ENCODE measurements around the gene FCGR2B.
"Not testable (repeated sequence)": the region's sequence is repeated elsewhere in the genome, so short reads cannot be mapped to it uniquely, and the experiment has no call there.

Gene FCGR2B

GRCh38 chr1:161647507-161648360 is 15.2 kb upstream of the FCGR2B start:
- peak; percentile 40 for DNase-seq

DNA sequence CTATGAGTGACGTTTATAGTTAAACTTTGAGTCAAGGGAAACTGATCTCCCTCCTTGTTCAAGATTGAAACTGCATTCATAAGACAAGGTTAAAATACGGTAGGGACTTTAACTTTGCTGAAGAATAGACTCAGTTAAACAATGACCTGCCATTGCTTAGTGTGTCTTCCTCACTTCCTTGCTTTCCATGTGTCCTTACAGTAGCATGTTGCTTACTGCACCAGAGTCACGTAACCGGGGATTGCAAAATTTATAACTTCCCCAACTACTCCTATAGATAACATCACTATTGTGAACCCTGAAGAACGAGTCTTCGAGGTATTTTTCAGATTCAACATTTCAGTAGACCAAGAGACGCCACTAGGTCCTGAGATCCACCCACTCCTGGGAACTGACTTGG is 9.4 kb upstream of the FCGR2B start:
- DNase-seq: not testable (repeated sequence)

GRCh38 chr1:161653971-161654370 is 9.0 kb upstream of the FCGR2B start:
- DNase-seq: not testable (repeated sequence)

GRCh38 chr1:161658524-161658923 is 4.4 kb upstream of the FCGR2B start:
- not testable (repeated sequence) for DNase-seq

DNA sequence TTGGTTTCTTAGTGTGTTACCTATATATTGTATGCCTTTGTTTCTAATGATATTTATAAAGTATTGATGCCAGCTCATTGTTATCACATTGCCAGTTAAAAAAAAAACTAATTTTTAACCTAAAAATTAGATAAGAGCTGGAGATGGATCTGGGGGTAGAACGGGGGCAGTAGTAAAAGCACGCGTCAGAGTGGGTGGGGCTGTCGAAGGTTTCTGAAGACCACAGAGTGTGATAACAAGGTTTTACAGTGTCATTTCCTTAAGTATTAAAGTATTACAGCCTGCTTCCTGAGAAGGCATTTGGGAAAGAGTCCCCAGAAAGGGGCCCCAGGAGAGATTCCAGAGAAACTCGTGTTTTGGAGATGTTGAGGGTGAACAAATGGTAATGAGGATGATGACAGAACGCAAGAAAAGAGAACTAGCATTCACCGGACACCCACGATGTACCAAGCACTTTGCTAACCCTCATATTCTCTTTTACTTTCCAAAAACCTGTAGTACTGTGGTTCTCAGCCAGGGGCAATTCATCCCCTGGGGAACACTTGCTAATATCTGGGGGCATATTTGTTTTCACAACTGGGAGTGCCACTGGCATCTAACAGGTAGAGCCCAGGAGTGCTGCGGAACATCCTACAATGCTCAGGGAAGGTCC is 1.2 kb upstream of the FCGR2B start:
- not testable (repeated sequence) for DNase-seq

- DNase-seq: not testable (repeated sequence)
Observed at GRCh38 chr1:161663569-161663968, 626 bp downstream of the FCGR2B start.

- not testable (repeated sequence) for DNase-seq
Observed at GRCh38 chr1:161664689-161665088, 1.7 kb downstream of the FCGR2B start.

- DNase-seq: not testable (repeated sequence)
Observed at GRCh38 chr1:161671045-161672020, 8.4 kb downstream of the FCGR2B start.

DNA sequence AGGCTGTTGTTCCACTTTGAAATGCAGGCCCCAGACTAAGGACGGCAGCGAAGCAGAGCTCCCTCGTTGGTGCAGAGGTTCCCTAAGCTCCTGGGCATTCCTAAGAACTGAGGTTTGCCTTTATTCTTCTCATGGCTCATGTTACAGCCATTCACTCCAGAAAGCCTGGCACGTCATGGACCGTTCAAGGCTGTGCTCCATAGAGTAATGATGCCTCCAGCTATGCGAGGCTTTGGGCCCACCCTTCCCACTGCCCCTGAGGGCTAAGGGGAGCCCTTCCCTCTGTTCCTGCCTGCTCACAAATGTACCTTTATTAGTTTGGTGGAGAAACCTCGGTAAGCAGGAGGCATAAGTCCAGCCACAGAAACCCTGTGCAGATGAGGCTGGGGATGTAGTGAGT is 10.5 kb downstream of the FCGR2B start:
- DNase-seq: not testable (repeated sequence)

- DNase-seq: not testable (repeated sequence)
Observed at GRCh38 chr1:161674447-161674846, 11.5 kb downstream of the FCGR2B start.

DNA sequence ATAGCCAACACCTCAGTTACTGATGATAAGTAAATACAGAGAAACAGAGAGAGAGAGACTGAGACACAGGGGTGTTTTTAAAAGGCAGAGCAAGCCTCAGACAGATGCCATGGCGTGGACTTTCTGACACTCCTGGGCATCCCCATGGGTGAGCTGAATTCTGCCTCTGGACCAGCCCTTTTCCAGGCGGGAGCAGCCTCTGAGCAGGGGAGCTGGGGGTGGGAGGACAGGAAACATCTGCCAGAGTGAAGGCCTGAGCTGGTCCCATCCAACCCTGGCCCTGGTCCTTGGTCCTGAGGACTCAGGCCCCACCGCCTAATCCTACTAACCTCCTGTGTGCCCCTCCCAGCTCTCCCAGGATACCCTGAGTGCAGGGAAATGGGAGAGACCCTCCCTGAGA is 12.0 kb downstream of the FCGR2B start:
- not testable (repeated sequence) for DNase-seq

- DNase-seq: no peak
Observed at GRCh38 chr1:161676441-161676840, 13.5 kb downstream of the FCGR2B start.

GRCh38 chr1:161676958-161677689 is 14.2 kb downstream of the FCGR2B start:
- DNase-seq: no peak

GRCh38 chr1:161678500-161678899 is 15.6 kb downstream of the FCGR2B start:
- no peak for DNase-seq

GRCh38 chr1:161681879-161682278 is 18.9 kb downstream of the FCGR2B start:
- DNase-seq: no peak

DNA sequence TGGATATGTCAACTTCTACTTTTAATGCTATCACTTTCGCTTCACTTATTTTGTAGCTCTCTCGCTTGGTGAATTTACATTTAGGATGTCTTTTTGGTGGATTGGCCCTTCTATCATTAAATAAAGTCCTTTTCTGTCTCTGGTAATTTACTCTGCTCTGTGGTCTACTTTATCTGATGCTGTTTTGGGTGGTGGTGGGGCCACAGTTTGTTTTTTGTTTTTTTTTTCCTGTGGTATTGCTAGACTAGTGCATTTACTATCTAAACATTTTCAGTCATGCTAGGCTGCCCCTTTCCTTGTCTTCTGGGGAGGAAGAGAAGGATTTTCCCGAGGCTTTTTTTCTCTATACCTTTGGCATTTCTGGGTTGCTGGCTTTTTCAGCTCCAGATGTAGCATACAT is 26.0 kb downstream of the FCGR2B start:
- no peak for DNase-seq

DNA sequence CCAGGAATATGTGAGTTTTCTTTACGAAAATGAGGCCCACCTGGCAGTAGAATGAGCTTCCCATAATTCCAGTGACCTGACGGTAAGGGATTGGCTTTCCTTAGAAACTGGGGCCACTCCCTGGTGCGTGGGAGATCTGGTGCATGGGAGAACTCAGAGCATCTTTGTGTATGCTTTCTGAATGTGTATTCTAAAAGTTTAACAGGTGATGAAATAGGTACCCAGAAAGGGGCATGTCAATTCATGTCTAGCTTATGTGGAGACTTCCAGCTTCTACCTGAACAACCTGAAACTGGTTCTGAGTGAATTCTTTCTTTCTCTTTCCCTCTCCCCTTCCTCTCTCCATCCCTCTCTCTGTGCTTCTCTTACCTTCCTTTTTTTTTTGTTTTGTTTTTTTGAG is 28.9 kb downstream of the FCGR2B start:
- DNase-seq: no peak

DNA sequence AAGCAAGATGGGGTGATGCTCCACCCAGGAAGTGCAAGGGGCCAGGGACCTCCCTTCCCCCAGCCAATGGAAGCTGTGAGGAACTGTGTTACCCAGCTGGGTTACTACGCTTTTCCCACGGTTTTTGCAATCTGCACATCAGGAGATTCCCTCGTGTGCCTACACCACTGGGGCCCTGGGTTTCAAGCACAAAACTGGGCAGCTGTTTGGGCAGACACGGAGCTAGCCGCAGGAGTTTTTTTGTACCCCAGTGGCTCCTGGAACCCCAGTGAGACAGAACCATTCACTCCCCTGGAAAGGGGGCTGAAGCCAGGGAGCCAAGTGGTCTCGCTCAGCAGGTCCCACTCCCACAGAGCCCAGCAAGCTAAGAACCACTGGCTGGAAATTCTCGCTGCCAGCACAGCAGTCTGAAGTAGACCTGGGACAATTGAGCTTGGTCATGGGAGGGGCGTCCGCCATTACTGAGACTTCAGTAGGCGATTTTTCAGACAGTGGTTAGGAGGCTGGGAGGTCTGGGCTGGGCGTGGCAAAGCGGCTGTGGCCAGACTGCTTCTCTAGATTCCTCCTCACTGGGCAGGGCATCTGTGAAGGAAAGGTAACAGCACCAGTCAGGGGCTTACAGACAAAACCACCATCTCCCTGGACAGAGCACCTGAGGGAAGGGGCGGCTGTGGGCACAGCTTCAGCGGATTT is 30.2 kb downstream of the FCGR2B start:
- DNase-seq: not testable (repeated sequence)

DNA sequence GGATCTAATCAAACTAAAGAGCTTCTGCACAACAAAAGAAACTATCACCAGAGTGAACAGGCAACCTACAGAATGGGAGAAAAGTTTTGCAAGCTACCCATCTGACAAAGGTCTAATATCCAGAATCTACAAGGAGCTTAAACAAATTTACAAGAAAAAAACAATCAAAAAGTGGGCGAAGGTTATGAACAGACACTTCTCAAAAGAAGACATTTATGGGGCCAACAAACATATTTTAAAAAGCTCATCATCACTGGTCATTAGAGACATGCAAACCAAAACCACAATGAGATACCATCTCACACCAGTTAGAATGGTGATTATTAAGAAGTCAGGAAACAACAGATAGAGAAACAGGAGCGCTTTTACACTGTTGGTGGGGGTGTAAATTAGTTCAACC is 35.4 kb downstream of the FCGR2B start:
- DNase-seq: not testable (repeated sequence)

GRCh38 chr1:161702250-161702649 is 39.3 kb downstream of the FCGR2B start:
- DNase-seq: no peak

DNA sequence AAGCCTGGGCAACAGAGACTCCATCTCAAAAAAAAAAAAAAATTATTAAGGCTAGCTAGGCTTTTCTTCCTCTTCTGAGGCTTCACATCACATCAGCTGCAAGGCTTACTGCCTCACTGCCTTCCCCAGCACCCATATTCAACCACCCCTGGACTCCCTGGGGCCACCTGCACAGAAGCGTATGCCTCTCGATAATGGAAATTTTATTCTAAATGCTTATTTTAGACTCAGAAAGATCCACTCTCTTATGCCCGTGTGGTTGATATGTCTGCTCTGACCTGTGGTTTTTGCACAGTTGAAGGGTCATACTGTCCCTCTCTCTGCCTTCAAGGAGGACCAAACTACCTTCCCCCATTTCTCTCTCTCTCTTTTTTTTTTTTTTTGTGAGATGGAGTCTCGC is 42.6 kb downstream of the FCGR2B start:
- no peak for DNase-seq

Data from fibroblast of skin of back (primary cell).